Panc1 (cell line): ENCODE measurements around the gene MEX3A. TPM values are rescaled to one million over a fixed set of nuclear protein-coding genes. Genes with fewer than 3 reads are reported as not detected.
"Not testable (repeated sequence)": the region's sequence is repeated elsewhere in the genome, so short reads cannot be mapped to it uniquely, and the experiment has no call there.

Source experiments
- ATAC-seq: fragments of 200-7000 bp; cut with Tn5 transposase; 2 replicates; pipeline ENCODE4 v1.9.1; 2020; ENCODE audit warnings: mild to moderate bottlenecking, moderate library complexity
- BruUV-seq: library from RNA; stranded (reverse); fragments of 400-500 nt; replicated peaks from 2 replicates; lab custom pipeline; 2021; lab: Mats Ljungman, UMichigan
- CTCF ChIA-PET: fragments of 300-600 bp; sonication (Branson Sonifier 250); formaldehyde crosslinking; loops from one replicate; lab custom pipeline; 2022; ENCODE audit warnings: antibody characterized with exemption; lab: Charles Lee
- POLR2A ChIA-PET: fragments of 300-600 bp; sonication (Branson Sonifier 250); formaldehyde crosslinking; loops from one replicate; lab custom pipeline; 2022; ENCODE audit warnings: antibody characterized with exemption; lab: Charles Lee
- DNase-seq: peaks from one replicate; pipeline ENCODE4 v3.0.0-alpha.2; 2010; ENCODE audit warnings: low read depth, low spot score
- H3K27ac ChIP-seq: 2 replicates; pipeline ENCODE4 v1.5.1; 2011; ENCODE audit warnings: mild to moderate bottlenecking, low read length, inconsistent platforms
- H3K27me3 ChIP-seq: fragments of 200-500 bp; sonication (Bioruptor generic); 2 replicates; pipeline ENCODE4 v1.6.0; 2014; ENCODE audit warnings: low read length, inconsistent platforms; ENCODE audit not compliant: control insufficient read depth, insufficient read depth
- H3K36me3 ChIP-seq: fragments of 200-500 bp; sonication (Bioruptor generic); 2 replicates; pipeline ENCODE4 v1.5.1; 2014; ENCODE audit warnings: inconsistent platforms, mild to moderate bottlenecking, low read length, moderate library complexity; ENCODE audit not compliant: control insufficient read depth, insufficient read depth
- H3K4me1 ChIP-seq: 2 replicates; pipeline ENCODE4 v1.5.1; 2011; ENCODE audit warnings: inconsistent platforms, mild to moderate bottlenecking, low read length, moderate library complexity; ENCODE audit not compliant: control insufficient read depth, insufficient read depth
- H3K4me3 ChIP-seq, 2 experiments: 2 replicates each; pipeline ENCODE4 v1.5.1; 2011 to 2012; ENCODE audit warnings: low read depth in 2 of 2, low read length in 2 of 2, mild to moderate bottlenecking in 2 of 2, inconsistent platforms in 1 of 2, moderate library complexity in 1 of 2
- H3K9me3 ChIP-seq: fragments of 200-500 bp; sonication (Bioruptor generic); 2 replicates; pipeline ENCODE4 v1.5.1; 2014; ENCODE audit warnings: low read depth, mild to moderate bottlenecking, inconsistent platforms, low read length, moderate library complexity; ENCODE audit not compliant: control insufficient read depth, insufficient read depth
- POLR2AphosphoS5 ChIP-seq: IDR thresholded peaks from 2 replicates; pipeline ENCODE4 v1.6.1; 2012; ENCODE audit warnings: mild to moderate bottlenecking, low read depth, low read length, moderate library complexity
- SIN3A ChIP-seq: IDR thresholded peaks from 2 replicates; pipeline ENCODE4 v1.6.1; 2012; ENCODE audit warnings: low read depth, mild to moderate bottlenecking, low read length, moderate library complexity, borderline replicate concordance; ENCODE audit not compliant: insufficient read depth
- TCF7L2 ChIP-seq: IDR thresholded peaks from 2 replicates; pipeline ENCODE4 v1.6.1; 2011; ENCODE audit warnings: mild to moderate bottlenecking, low read depth, low read length, inconsistent platforms
- in situ Hi-C: cut with HindIII; loops from 2 replicates; pipeline ENCODE4 v1.10.0; 2016; ENCODE audit warnings: low sequenced_read_pairs, low pct_unique_long_range_greater_than_20kb
- intact Hi-C: fragments of 100-400 bp; cut with micrococcal nuclease; formaldehyde crosslinking; loops from one replicate; pipeline ENCODE4 v1.10.0; 2022; ENCODE audit not compliant: unreplicated experiment
- total RNA-seq: library from RNA; stranded (reverse); gene quantifications from one replicate; pipeline ENCODE4 v1.2.1, GENCODE V29; 2021; ENCODE audit not compliant: unreplicated experiment
- TF ChIP-seq, protein P1 (sequence below): fragments of 450-650 bp; IDR thresholded peaks from 2 replicates; pipeline ENCODE4 v1.5.1; 2017; ENCODE audit warnings: mild to moderate bottlenecking
- TF ChIP-seq, protein P2 (sequence below), 2 experiments: IDR thresholded peaks; 2 replicates each; pipeline ENCODE4 v1.6.1; 2011 to 2012; ENCODE audit warnings: low read depth in 2 of 2, control low read depth in 1 of 2, low read length in 1 of 2, mild to moderate bottlenecking in 1 of 2, moderate library complexity in 1 of 2; ENCODE audit not compliant: insufficient read depth in 1 of 2

The MEX3A gene
- total RNA-seq, 1 experiment from 2014 or later: 15.8 TPM

DNA sequence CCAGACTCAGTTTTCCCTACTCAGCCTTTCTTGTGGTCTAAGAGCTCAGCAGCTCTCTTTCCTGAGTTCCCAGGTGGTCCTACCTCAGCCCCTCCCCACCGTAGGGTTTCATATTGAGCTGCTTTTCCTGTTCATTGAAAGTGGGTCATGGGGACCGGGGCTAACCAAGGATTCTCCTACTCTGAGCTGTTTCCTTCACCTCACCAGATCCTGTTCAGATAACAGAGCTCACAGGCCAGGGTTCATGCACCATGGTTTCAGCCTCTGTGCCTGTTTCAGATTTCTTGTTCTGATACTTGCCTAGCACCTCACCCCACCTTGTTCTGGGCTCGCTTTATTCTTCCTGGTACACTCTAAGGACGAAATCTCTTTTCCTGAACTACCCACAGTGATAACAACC lies 37.2 kb downstream of the MEX3A start:
- H3K36me3 ChIP-seq: peaks cover 3% of the 10 kb centered on the region
- POLR2A ChIA-PET: no interaction called here
- CTCF ChIA-PET: interaction anchor here (0.8 kb wide), 1 partner anchor 79 kb away, joined by 4 read pairs; no protein-coding TSS in a partner anchor
- H3K27me3 ChIP-seq: no peaks in the 10 kb centered on the region
- no TSS peak for BruUV-seq
- TF ChIP-seq, protein P1, sequence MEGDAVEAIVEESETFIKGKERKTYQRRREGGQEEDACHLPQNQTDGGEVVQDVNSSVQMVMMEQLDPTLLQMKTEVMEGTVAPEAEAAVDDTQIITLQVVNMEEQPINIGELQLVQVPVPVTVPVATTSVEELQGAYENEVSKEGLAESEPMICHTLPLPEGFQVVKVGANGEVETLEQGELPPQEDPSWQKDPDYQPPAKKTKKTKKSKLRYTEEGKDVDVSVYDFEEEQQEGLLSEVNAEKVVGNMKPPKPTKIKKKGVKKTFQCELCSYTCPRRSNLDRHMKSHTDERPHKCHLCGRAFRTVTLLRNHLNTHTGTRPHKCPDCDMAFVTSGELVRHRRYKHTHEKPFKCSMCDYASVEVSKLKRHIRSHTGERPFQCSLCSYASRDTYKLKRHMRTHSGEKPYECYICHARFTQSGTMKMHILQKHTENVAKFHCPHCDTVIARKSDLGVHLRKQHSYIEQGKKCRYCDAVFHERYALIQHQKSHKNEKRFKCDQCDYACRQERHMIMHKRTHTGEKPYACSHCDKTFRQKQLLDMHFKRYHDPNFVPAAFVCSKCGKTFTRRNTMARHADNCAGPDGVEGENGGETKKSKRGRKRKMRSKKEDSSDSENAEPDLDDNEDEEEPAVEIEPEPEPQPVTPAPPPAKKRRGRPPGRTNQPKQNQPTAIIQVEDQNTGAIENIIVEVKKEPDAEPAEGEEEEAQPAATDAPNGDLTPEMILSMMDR: no peak
- TF ChIP-seq SIN3A: no peak
- no peak for TF ChIP-seq POLR2AphosphoS5
- no peak for TF ChIP-seq TCF7L2
- TF ChIP-seq, protein P2, sequence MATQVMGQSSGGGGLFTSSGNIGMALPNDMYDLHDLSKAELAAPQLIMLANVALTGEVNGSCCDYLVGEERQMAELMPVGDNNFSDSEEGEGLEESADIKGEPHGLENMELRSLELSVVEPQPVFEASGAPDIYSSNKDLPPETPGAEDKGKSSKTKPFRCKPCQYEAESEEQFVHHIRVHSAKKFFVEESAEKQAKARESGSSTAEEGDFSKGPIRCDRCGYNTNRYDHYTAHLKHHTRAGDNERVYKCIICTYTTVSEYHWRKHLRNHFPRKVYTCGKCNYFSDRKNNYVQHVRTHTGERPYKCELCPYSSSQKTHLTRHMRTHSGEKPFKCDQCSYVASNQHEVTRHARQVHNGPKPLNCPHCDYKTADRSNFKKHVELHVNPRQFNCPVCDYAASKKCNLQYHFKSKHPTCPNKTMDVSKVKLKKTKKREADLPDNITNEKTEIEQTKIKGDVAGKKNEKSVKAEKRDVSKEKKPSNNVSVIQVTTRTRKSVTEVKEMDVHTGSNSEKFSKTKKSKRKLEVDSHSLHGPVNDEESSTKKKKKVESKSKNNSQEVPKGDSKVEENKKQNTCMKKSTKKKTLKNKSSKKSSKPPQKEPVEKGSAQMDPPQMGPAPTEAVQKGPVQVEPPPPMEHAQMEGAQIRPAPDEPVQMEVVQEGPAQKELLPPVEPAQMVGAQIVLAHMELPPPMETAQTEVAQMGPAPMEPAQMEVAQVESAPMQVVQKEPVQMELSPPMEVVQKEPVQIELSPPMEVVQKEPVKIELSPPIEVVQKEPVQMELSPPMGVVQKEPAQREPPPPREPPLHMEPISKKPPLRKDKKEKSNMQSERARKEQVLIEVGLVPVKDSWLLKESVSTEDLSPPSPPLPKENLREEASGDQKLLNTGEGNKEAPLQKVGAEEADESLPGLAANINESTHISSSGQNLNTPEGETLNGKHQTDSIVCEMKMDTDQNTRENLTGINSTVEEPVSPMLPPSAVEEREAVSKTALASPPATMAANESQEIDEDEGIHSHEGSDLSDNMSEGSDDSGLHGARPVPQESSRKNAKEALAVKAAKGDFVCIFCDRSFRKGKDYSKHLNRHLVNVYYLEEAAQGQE (IDR thresholded peaks at IDR 0.05; ENCODE audit: insufficient read depth in 1 of 2, low read depth in 2 of 2, low read length in 1 of 2): no peak
- in situ Hi-C loops (no loop called here), intact Hi-C loops (no loop called here)
- H3K4me1 ChIP-seq: peaks cover 7% of the 10 kb centered on the region
- ATAC-seq (no peak), DNase-seq (no peak)
- no peak overlapping the region for H3K27ac ChIP-seq
- H3K4me3 ChIP-seq: no peak overlapping the region
- H3K9me3 ChIP-seq: no peaks in the 10 kb centered on the region

DNA sequence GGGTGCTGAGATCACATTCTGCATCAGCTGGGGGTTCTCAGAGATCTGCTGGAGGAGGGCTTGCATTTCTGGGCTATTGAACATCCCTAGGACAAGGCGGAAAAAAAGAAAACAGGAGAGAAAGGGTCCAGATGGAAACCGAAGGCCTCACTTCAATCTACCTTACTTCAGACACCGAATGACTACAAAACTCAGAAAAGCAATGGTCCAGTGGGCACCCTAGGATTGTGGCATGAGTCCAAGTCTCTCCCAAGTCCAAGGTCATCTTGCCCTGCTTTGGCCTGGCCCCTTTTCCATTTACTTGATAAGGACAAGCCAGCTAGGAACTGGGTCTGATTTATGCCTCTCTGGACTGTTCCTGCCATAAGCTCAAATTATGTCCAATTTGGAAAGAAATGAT lies 39.4 kb downstream of the MEX3A start:
- no peak for ATAC-seq
- intact Hi-C loops: no loop called here
- ChIA-PET CTCF (no interaction called here), POLR2A (no interaction called here)
- in situ Hi-C loops: no loop called here
- Histone ChIP-seq H3K27me3 (no peaks in the 10 kb centered on the region), H3K9me3 (no peaks in the 10 kb centered on the region), H3K4me3 (no peak overlapping the region), H3K36me3 (peaks cover 3% of the 10 kb centered on the region; the same call in 1 of the 2 replicates), H3K4me1 (peaks cover 7% of the 10 kb centered on the region), H3K27ac (no peak overlapping the region)
- DNase-seq: no peak
- no TSS peak for BruUV-seq
- TF ChIP-seq, protein P2 (IDR thresholded peaks at IDR 0.05; ENCODE audit: insufficient read depth in 1 of 2, low read depth in 2 of 2, low read length in 1 of 2): no peak
- no peak for TF ChIP-seq TCF7L2
- TF ChIP-seq, protein P1: no peak
- TF ChIP-seq POLR2AphosphoS5: no peak
- no peak for TF ChIP-seq SIN3A

DNA sequence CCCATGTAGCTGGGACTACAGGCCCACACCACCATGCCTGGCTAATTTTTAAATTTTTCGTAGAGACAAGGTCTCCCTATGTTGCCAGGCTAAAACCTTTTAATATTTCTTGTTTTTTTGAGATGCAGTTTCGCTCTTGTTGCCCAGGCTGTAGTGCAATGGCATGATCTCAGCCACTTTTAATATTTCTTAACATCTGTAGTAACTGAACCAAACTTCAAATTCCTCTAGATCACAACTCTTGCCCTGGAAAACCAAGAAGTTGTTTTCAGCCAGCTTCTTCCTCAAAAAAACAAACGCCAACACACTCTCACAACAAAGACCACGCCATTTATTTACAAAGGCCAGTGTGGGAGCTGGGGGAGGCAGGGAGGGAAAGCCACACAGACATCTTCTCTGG lies 47.3 kb downstream of the MEX3A start:
- DNase-seq, ATAC-seq, CTCF ChIA-PET, BruUV-seq, H3K27ac ChIP-seq, H3K4me3 ChIP-seq, H3K9me3 ChIP-seq, H3K27me3 ChIP-seq, intact Hi-C loops, in situ Hi-C loops, H3K4me1 ChIP-seq, POLR2A ChIA-PET, H3K36me3 ChIP-seq: not testable (repeated sequence)
